H1 (cell line): ENCODE results near the gene SYT10. TPM values are rescaled to one million over a fixed set of nuclear protein-coding genes. Genes with fewer than 3 reads are reported as not detected.

ENCODE experiments used
- E2F6 ChIP-seq: IDR thresholded peaks from 2 replicates; pipeline ENCODE4 v1.6.1; 2012; ENCODE audit warnings: inconsistent platforms
- HDAC2 ChIP-seq, 2 experiments: fragments of 300-600 bp in 1 of 2; sonication (generic) in 1 of 2; IDR thresholded peaks; 2 replicates each; pipeline ENCODE4 v1.6.1; 2011 to 2012; ENCODE audit warnings: low read depth in 2 of 2, low read length in 2 of 2, mild to moderate bottlenecking in 2 of 2, moderate library complexity in 2 of 2, borderline replicate concordance in 1 of 2, inconsistent platforms in 1 of 2
- JUN ChIP-seq: IDR thresholded peaks from 2 replicates; pipeline ENCODE4 v1.6.1; 2011; ENCODE audit warnings: low read depth, mild to moderate bottlenecking, improper control_type of control experiment, low read length
- KDM4A ChIP-seq: IDR thresholded peaks from one replicate; pipeline ENCODE4 v1.7.1; 2012; ENCODE audit warnings: low read depth, mild to moderate bottlenecking, moderate library complexity, low read length, inconsistent platforms; ENCODE audit not compliant: severe bottlenecking
- PHF8 ChIP-seq: fragments of 200-600 bp; sonication (generic); conservative IDR thresholded peaks from 2 replicates; pipeline ENCODE4 v1.7.1; 2012; ENCODE audit warnings: low read depth, mild to moderate bottlenecking, inconsistent platforms, low read length, moderate library complexity
- RFX5 ChIP-seq: IDR thresholded peaks from 2 replicates; pipeline ENCODE4 v1.6.1; 2011; ENCODE audit warnings: low read depth, low read length, improper control_type of control experiment, borderline replicate concordance
- polyA plus RNA-seq, 7 experiments: library from polyadenylated mRNA; depleted of rRNA in 3 of 7; stranded (reverse) in 5 of 7; unstranded in 2 of 7; fragments of >200 nt in 5 of 7; fragments of 200-250 nt in 2 of 7; gene quantifications; 1 replicate in 5 of 7; 2 replicates in 1 of 7; 4 replicates in 1 of 7; pipeline versions ENCODE4 v1.2.1 to v1.2.3, GENCODE V29; 2011 to 2013; ENCODE audit warnings: missing spikeins in 2 of 7, mixed read lengths in 2 of 7
- total RNA-seq: library from RNA; stranded (reverse); fragmentation: NEBNext Ultra II Directional; extraction: Animal tissue kit (Norgen Biotek cat#: 25700); gene quantifications from 2 replicates; pipeline ENCODE4 v1.2.1, GENCODE V29; 2021

Gene SYT10
- total and polyA plus RNA-seq, 2 of the 8 experiments (the other 6 are each of a cell fraction or from before 2014, with no cell fraction given), result 0.97 to 2.6 TPM

- no peak for TF ChIP-seq HDAC2 (IDR thresholded peaks at IDR 0.05; ENCODE audit: borderline replicate concordance in 1 of 2, low read depth in 2 of 2, low read length in 2 of 2)
- TF ChIP-seq PHF8, result no peak
- no peak for TF ChIP-seq KDM4A
- TF ChIP-seq JUN, result no peak
- TF ChIP-seq E2F6, result no peak
- TF ChIP-seq RFX5, result no peak
These were observed 82.4 kb downstream of the SYT10 start (continued) for GRCh38 chr12:33357181-33357580.
